Trophoblast cell (in vitro differentiated cells and primary cell): ENCODE data around the gene COQ2.
"Not testable (repeated sequence)": the region's sequence is repeated elsewhere in the genome, so short reads cannot be mapped to it uniquely, and the experiment has no call there.

Source experiments
- DNase-seq, 2 donors: peaks; one replicate each; pipeline ENCODE4 v3.0.0-alpha.2; 2016
- H2AFZ ChIP-seq: 2 replicates; pipeline ENCODE4 v1.6.1; 2013; ENCODE audit warnings: low read length, moderate library complexity, mild to moderate bottlenecking; ENCODE audit not compliant: insufficient read depth, poor library complexity
- H2AK5ac ChIP-seq: 2 replicates; pipeline ENCODE4 v1.6.1; 2013; ENCODE audit warnings: mild to moderate bottlenecking, low read length
- H2BK120ac ChIP-seq: 2 replicates; pipeline ENCODE4 v1.6.1; 2013; ENCODE audit warnings: low read length, mild to moderate bottlenecking, moderate library complexity; ENCODE audit not compliant: insufficient read depth, poor library complexity
- H2BK12ac ChIP-seq: 2 replicates; pipeline ENCODE4 v1.6.1; 2013; ENCODE audit warnings: mild to moderate bottlenecking, low read length, moderate library complexity
- H2BK5ac ChIP-seq: 2 replicates; pipeline ENCODE4 v1.6.1; 2013; ENCODE audit warnings: low read length, low read depth, moderate library complexity, mild to moderate bottlenecking; ENCODE audit not compliant: poor library complexity
- H3K14ac ChIP-seq: 2 replicates; pipeline ENCODE4 v1.6.1; 2013; ENCODE audit warnings: mild to moderate bottlenecking, low read length
- H3K18ac ChIP-seq: 2 replicates; pipeline ENCODE4 v1.6.1; 2013; ENCODE audit warnings: mild to moderate bottlenecking, low read length
- H3K23ac ChIP-seq: 2 replicates; pipeline ENCODE4 v1.6.1; 2013; ENCODE audit warnings: low read length
- H3K27ac ChIP-seq: 2 replicates; pipeline ENCODE4 v1.5.1; 2013; ENCODE audit warnings: low read depth, mild to moderate bottlenecking, inconsistent platforms, low read length, moderate library complexity
- H3K27me3 ChIP-seq: 2 replicates; pipeline ENCODE4 v1.6.1; 2013; ENCODE audit warnings: inconsistent platforms, mild to moderate bottlenecking, low read length, moderate library complexity; ENCODE audit not compliant: insufficient read depth
- H3K36me3 ChIP-seq, 2 experiments: 1 replicate in 1 of 2; 2 replicates in 1 of 2; pipeline ENCODE4 v1.6.1; 2013; ENCODE audit warnings: low read length in 2 of 2, mild to moderate bottlenecking in 2 of 2, moderate library complexity in 1 of 2; ENCODE audit not compliant: insufficient read depth in 2 of 2, control insufficient read depth in 1 of 2
- H3K4ac ChIP-seq: 2 replicates; pipeline ENCODE4 v1.6.1; 2013; ENCODE audit warnings: low read depth, mild to moderate bottlenecking, low read length, moderate library complexity
- H3K4me1 ChIP-seq, 2 experiments: 1 replicate in 1 of 2; 2 replicates in 1 of 2; pipeline ENCODE4 v1.6.1; 2013; ENCODE audit warnings: low read length in 2 of 2, mild to moderate bottlenecking in 2 of 2, moderate library complexity in 1 of 2; ENCODE audit not compliant: insufficient read depth in 2 of 2, control insufficient read depth in 1 of 2
- H3K4me2 ChIP-seq: 2 replicates; pipeline ENCODE4 v1.6.1; 2013; ENCODE audit warnings: inconsistent platforms, mild to moderate bottlenecking, low read length, moderate library complexity
- H3K4me3 ChIP-seq: 2 replicates; pipeline ENCODE4 v1.5.1; 2013; ENCODE audit warnings: mild to moderate bottlenecking, low read depth, low read length, inconsistent platforms
- H3K79me1 ChIP-seq: one replicate; pipeline ENCODE4 v1.6.1; 2013; ENCODE audit warnings: low read length
- H3K79me2 ChIP-seq: 2 replicates; pipeline ENCODE4 v1.6.1; 2013; ENCODE audit warnings: low read length, mild to moderate bottlenecking; ENCODE audit not compliant: control insufficient read depth, insufficient read depth, poor library complexity
- H3K9ac ChIP-seq: 2 replicates; pipeline ENCODE4 v1.6.1; 2013; ENCODE audit warnings: mild to moderate bottlenecking, low read length
- H3K9me3 ChIP-seq: 2 replicates; pipeline ENCODE4 v1.6.1; 2013; ENCODE audit warnings: low read depth, mild to moderate bottlenecking, control low read depth, inconsistent platforms, low read length; ENCODE audit not compliant: insufficient read depth
- H4K12ac ChIP-seq: 2 replicates; pipeline ENCODE4 v1.6.1; 2013; ENCODE audit warnings: low read depth, mild to moderate bottlenecking, low read length, moderate library complexity
- H4K8ac ChIP-seq: 2 replicates; pipeline ENCODE4 v1.6.1; 2013; ENCODE audit warnings: low read depth, mild to moderate bottlenecking, low read length, moderate library complexity
- H4K91ac ChIP-seq: one replicate; pipeline ENCODE4 v1.6.1; 2013; ENCODE audit warnings: low read depth, mild to moderate bottlenecking, low read length, moderate library complexity
- WGBS: extraction: QIAGEN DNeasy Blood & Tissue Kit; methylation state at CpG from one replicate; pipeline ENCODE4 v1.1.7; 2013; ENCODE audit warnings: missing lambda C conversion rate; ENCODE audit not compliant: insufficient read length, insufficient coverage; ENCODE audit errors: extremely low coverage; 5-methylcytosine and 5-hydroxymethylcytosine counted together

COQ2 gene

GRCh38 chr4:83293305-83294046 is 8.9 kb upstream of the COQ2 start:
- no peak overlapping the region for H2AK5ac ChIP-seq
- H3K9ac ChIP-seq, result no peak overlapping the region
- no peak for DNase-seq
- H3K9me3 ChIP-seq, result peaks cover 2% of the 10 kb centered on the region
- no peak overlapping the region for H4K8ac ChIP-seq
- H3K4me3 ChIP-seq, result no peak overlapping the region
- H2BK5ac ChIP-seq, result no peak overlapping the region
- no peak overlapping the region for H3K4me2 ChIP-seq
- H4K91ac ChIP-seq, result no peak overlapping the region
- H3K14ac ChIP-seq, result no peak overlapping the region
- no peak overlapping the region for H3K4ac ChIP-seq
- no peaks in the 10 kb centered on the region for H3K4me1 ChIP-seq
- no peak overlapping the region for H3K27ac ChIP-seq
- H4K12ac ChIP-seq, result no peak overlapping the region
- H2AFZ ChIP-seq, result no peak overlapping the region
- no peaks in the 10 kb centered on the region for H3K36me3 ChIP-seq
- no peaks in the 10 kb centered on the region for H3K79me1 ChIP-seq
- H3K18ac ChIP-seq, result no peak overlapping the region
- no peaks in the 10 kb centered on the region for H3K27me3 ChIP-seq
- no peak overlapping the region for H2BK12ac ChIP-seq
- no peak overlapping the region for H3K23ac ChIP-seq
- no peak overlapping the region for H2BK120ac ChIP-seq
- no peaks in the 10 kb centered on the region for H3K79me2 ChIP-seq
- no CpG with 5 or more reads among the region's 8 CpGs for WGBS

DNA sequence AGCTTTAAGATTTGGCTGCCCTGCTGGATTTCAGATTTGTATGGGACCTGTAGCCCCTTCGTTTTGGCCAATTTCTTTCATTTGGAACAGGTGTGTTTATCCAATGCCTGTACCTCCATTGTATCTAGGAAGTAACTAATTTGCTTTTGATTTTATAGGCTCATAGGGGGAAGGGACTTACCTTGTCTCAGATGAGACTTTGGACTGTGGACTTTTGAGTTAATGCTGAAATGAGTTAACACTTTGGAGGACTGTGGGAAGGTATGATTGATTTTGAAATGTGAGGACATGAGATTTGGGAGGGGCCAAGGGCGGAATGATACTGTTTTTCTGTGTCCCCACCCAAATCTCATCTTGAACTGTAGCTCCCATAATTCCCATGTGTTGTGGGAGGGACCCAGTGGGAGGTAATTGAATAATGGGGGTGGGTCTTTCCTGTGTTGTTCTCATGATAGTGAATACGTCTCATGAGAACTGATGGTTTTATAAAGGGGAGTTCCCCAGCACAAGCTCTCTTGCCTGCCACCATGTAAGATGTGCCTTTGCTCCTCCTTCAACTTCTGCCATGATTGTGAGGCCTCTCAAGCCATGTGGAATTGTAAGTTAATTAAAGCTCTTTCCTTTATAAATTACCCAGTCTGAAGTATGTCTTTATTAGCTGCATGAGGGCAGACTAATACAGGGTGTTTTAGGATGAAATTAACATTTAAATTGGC is 5.6 kb upstream of the COQ2 start:
- H4K8ac ChIP-seq, H3K4ac ChIP-seq, H3K4me3 ChIP-seq, H2AFZ ChIP-seq, H3K79me1 ChIP-seq, H2BK120ac ChIP-seq, H3K9ac ChIP-seq, H3K27ac ChIP-seq, H3K18ac ChIP-seq, H4K12ac ChIP-seq, H3K9me3 ChIP-seq, H3K79me2 ChIP-seq, H3K4me2 ChIP-seq, H3K36me3 ChIP-seq, DNase-seq, H2BK12ac ChIP-seq, H2BK5ac ChIP-seq, H2AK5ac ChIP-seq, H3K23ac ChIP-seq, H3K14ac ChIP-seq, H4K91ac ChIP-seq, H3K27me3 ChIP-seq, H3K4me1 ChIP-seq: not testable (repeated sequence)
- WGBS, result no CpG with 5 or more reads among the region's 3 CpGs

GRCh38 chr4:83288381-83288780 is 3.8 kb upstream of the COQ2 start:
- H3K4ac ChIP-seq, H4K91ac ChIP-seq, H2AFZ ChIP-seq, H3K79me1 ChIP-seq, H3K27me3 ChIP-seq, H3K36me3 ChIP-seq, H3K4me1 ChIP-seq, H3K9me3 ChIP-seq, H2AK5ac ChIP-seq, H3K23ac ChIP-seq, H2BK5ac ChIP-seq, H2BK12ac ChIP-seq, H3K27ac ChIP-seq, H3K14ac ChIP-seq, H3K79me2 ChIP-seq, H2BK120ac ChIP-seq, H3K4me3 ChIP-seq, DNase-seq, H3K4me2 ChIP-seq, H4K12ac ChIP-seq, H4K8ac ChIP-seq, H3K9ac ChIP-seq, H3K18ac ChIP-seq: not testable (repeated sequence)
- no CpG with 5 or more reads among the region's 1 CpG for WGBS

- H3K9me3 ChIP-seq, result no peaks in the 10 kb centered on the region
- H3K4me1 ChIP-seq, result peaks cover 3 to 6% of the 10 kb centered on the region in 2 experiments
- H3K4ac ChIP-seq, result no peak overlapping the region
- peaks cover 6% of the 10 kb centered on the region for H3K79me1 ChIP-seq
- no CpG with 5 or more reads among the region's 9 CpGs for WGBS
- peak overlapping the region; percentile 86 for H3K4me2 ChIP-seq
- no peak overlapping the region for H4K8ac ChIP-seq
- H3K79me2 ChIP-seq, result peaks cover 2% of the 10 kb centered on the region
- DNase-seq, result peak; percentile 32 to 60
- H3K36me3 ChIP-seq, result no peaks in the 10 kb centered on the region
- H2BK5ac ChIP-seq, result no peak overlapping the region
- H3K4me3 ChIP-seq, result no peak overlapping the region
- H2AK5ac ChIP-seq, result no peak overlapping the region
- H4K12ac ChIP-seq, result no peak overlapping the region
- no peak overlapping the region for H2BK120ac ChIP-seq
- no peak overlapping the region for H3K23ac ChIP-seq
- H3K27ac ChIP-seq, result no peak overlapping the region
- no peaks in the 10 kb centered on the region for H3K27me3 ChIP-seq
- H3K14ac ChIP-seq, result no peak overlapping the region
- H4K91ac ChIP-seq, result no peak overlapping the region
- H2AFZ ChIP-seq, result no peak overlapping the region
- H3K9ac ChIP-seq, result peak overlapping the region; percentile 64
- H2BK12ac ChIP-seq, result no peak overlapping the region
- H3K18ac ChIP-seq, result no peak overlapping the region
These were observed 433 bp upstream of the COQ2 start for GRCh38 chr4:83285055-83285407.
